ENCODE measurements around the gene IFI27L2.

The IFI27L2 gene

GRCh38 chr14:94122438-94122837 lies 7.0 kb downstream of the IFI27L2 start:
- in situ Hi-C loops (cut with MboI; ENCODE audit: low sequenced_read_pairs, unreplicated experiment) = loop anchor here (10.0 kb wide), 1 partner anchor 188 kb away; no protein-coding TSS in a partner anchor
- DNase-seq (ENCODE audit: low spot score) = no peak
- TF ChIP-seq, protein P1, sequence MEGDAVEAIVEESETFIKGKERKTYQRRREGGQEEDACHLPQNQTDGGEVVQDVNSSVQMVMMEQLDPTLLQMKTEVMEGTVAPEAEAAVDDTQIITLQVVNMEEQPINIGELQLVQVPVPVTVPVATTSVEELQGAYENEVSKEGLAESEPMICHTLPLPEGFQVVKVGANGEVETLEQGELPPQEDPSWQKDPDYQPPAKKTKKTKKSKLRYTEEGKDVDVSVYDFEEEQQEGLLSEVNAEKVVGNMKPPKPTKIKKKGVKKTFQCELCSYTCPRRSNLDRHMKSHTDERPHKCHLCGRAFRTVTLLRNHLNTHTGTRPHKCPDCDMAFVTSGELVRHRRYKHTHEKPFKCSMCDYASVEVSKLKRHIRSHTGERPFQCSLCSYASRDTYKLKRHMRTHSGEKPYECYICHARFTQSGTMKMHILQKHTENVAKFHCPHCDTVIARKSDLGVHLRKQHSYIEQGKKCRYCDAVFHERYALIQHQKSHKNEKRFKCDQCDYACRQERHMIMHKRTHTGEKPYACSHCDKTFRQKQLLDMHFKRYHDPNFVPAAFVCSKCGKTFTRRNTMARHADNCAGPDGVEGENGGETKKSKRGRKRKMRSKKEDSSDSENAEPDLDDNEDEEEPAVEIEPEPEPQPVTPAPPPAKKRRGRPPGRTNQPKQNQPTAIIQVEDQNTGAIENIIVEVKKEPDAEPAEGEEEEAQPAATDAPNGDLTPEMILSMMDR (IDR thresholded peaks at IDR 0.05; ENCODE audit: borderline replicate concordance, control extremely low read depth, extremely low read depth, insufficient read depth, missing control alignments) = no peak

DNA sequence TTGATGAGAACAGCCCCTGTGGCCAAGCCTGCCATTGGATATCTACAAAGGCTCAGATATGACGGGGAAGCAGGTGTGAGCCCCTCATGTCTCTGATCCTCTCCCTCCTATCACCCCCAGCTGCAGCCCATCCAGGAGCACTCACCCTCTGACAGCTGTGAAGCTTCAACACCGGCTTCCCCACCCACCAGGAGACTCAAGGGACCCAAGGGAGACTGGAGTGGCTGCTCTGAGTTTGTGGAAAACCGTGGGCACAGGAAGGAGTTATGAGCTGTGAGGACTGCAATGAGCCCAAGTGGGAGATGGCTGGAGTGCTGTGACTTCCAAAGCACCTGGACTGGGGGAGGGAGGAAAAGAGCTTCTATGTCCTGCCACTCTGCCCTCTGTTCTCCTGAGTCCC lies 7.9 kb downstream of the IFI27L2 start:
- in situ Hi-C loops (cut with MboI; ENCODE audit: low sequenced_read_pairs, unreplicated experiment) = loop anchor here (10.0 kb wide), 1 partner anchor 187 kb away; no protein-coding TSS in a partner anchor
- TF ChIP-seq, protein P1 (IDR thresholded peaks at IDR 0.05; ENCODE audit: borderline replicate concordance, control extremely low read depth, extremely low read depth, insufficient read depth, missing control alignments) = no peak
- DNase-seq (ENCODE audit: low spot score) = no peak

DNA sequence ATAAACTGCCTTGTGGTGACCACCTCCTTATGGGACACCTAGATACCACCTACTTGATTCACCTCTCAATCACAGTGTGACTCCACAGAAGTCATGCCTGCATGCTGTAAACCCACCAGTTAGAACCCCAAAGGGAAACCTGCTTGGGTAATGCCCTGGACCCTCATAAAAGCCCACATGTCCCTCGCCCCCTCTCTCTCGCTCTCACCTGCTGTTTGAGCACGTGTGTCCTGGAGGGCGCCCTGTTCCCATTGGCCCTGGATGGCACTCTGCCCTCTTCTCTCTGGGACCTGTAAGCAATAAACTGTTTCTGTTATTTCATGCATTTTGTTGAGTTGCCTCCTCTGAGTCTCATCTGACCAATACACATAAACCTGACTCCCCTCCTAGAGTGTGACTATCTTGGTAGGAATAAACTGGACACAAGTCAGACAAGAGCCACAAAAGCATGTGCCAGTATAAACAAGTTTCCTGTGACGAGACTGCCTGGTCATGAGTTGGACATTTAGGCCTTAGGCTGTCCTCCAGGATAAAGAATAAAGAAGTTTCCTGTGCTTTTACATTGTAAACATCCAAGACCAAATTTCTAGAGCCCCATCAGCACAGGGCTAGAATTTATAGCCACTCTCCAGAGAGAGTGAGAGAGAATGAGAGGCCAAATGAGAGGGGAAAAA lies 8.6 kb downstream of the IFI27L2 start:
- no peak for DNase-seq (ENCODE audit: low spot score)
- in situ Hi-C loops (cut with MboI; ENCODE audit: low sequenced_read_pairs, unreplicated experiment) = loop anchor here (10.0 kb wide), 1 partner anchor 186 kb away; no protein-coding TSS in a partner anchor
- TF ChIP-seq, protein P1 (IDR thresholded peaks at IDR 0.05; ENCODE audit: borderline replicate concordance, control extremely low read depth, extremely low read depth, insufficient read depth, missing control alignments) = no peak

GRCh38 chr14:94119071-94119470 lies 10.3 kb downstream of the IFI27L2 start:
- no peak for DNase-seq (ENCODE audit: low spot score)
- in situ Hi-C loops (cut with MboI; ENCODE audit: low sequenced_read_pairs, unreplicated experiment) = no loop called here
- TF ChIP-seq, protein P1 (IDR thresholded peaks at IDR 0.05; ENCODE audit: borderline replicate concordance, control extremely low read depth, extremely low read depth, insufficient read depth, missing control alignments) = no peak

DNA sequence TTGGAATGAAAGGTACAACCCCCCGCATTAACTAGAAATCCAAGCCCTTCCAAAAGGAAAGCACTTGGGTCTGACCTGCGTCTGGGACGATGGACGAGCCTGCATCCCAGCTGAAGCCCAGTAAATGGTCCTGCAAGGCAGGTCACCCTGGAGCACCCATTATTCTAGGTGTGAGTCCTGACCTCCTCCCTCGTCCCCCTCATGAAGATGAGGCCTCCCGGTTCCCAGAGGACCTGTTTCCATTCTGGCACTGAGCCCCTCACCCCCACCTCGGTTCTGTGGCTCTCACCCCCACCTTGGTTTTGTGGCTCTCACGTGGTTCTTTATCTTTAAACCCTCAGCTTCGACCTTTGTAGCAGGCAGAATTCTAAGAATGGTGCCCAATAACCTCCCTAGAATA lies 11.5 kb downstream of the IFI27L2 start:
- DNase-seq (ENCODE audit: low spot score) = no peak
- in situ Hi-C loops (cut with MboI; ENCODE audit: low sequenced_read_pairs, unreplicated experiment) = no loop called here
- TF ChIP-seq, protein P1 (IDR thresholded peaks at IDR 0.05; ENCODE audit: borderline replicate concordance, control extremely low read depth, extremely low read depth, insufficient read depth, missing control alignments) = no peak

DNA sequence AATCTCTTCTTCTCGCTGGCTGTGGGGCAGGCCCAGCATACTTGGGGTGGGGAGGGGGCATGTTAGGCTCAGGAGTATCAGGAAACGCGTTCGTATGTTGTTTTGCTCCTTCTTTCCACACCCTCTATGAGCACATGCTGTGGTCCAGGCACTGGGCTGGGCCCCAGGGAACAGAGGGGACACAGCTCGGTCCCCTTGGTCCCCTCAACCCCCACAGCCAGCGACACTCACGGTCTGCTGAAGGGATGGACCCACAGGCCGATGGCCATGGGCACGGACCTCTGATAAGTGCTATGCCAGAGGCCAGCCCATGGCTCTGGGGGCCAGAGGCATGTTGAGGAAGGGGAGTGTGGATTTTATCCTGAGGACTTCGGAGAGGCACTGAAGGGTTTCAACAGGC lies 12.7 kb downstream of the IFI27L2 start:
- TF ChIP-seq, protein P1 (IDR thresholded peaks at IDR 0.05; ENCODE audit: borderline replicate concordance, control extremely low read depth, extremely low read depth, insufficient read depth, missing control alignments) = no peak
- in situ Hi-C loops (cut with MboI; ENCODE audit: low sequenced_read_pairs, unreplicated experiment) = no loop called here
- DNase-seq (ENCODE audit: low spot score) = no peak

All from GM13976 (cell line).